ENCODE measurements around the gene PCSK1. TPM values are rescaled to one million over a fixed set of nuclear protein-coding genes. Genes with fewer than 3 reads are reported as not detected.

PCSK1 gene
- total and polyA plus RNA-seq, 2 experiments from 2014 or later = 0.86 to 1.2 TPM

GRCh38 chr5:96453394-96453793, 20.3 kb upstream of the PCSK1 start:
- no peaks in the 10 kb centered on the region for H3K9me3 ChIP-seq (ENCODE audit: low read depth)
- H3K27me3 ChIP-seq (replicated peaks; ENCODE audit: insufficient read depth) = no peaks in the 10 kb centered on the region
- no peak for DNase-seq
- H3K9me2 ChIP-seq (ENCODE audit: insufficient read depth) = no peaks in the 10 kb centered on the region; the same call in 1 of the 2 replicates
- H3K4me3 ChIP-seq = no peak overlapping the region
- H4K20me1 ChIP-seq (ENCODE audit: insufficient read depth) = no peaks in the 10 kb centered on the region
- 66 to 68% methylated on average over 3 of the region's 3 CpGs for whole genome bisulfite sequencing, 2 experiments (ENCODE audit: low coverage in 1 of 2, low lambda C conversion rate in 2 of 2, missing lambda C conversion rate in 2 of 2)
- H3F3A ChIP-seq (ENCODE audit: insufficient read depth) = no peaks in the 10 kb centered on the region
- no peak overlapping the region for H2AFZ ChIP-seq
- H3K9ac ChIP-seq = no peak overlapping the region
- H3K79me2 ChIP-seq (ENCODE audit: insufficient read depth) = no peaks in the 10 kb centered on the region
- H3K27ac ChIP-seq = no peak overlapping the region
- H3K4me1 ChIP-seq (ENCODE audit: insufficient read depth) = no peaks in the 10 kb centered on the region
- in situ Hi-C loops (cut with MboI) = no loop called here
- no peak overlapping the region for H3K4me2 ChIP-seq (ENCODE audit: unreplicated experiment)
- no peak for TF ChIP-seq EZH2 (IDR thresholded peaks at IDR 0.05; ENCODE audit: insufficient read depth, poor library complexity, severe bottlenecking)
- TF ChIP-seq EZH2phosphoT487 (IDR thresholded peaks at IDR 0.05; ENCODE audit: insufficient read depth, low read depth) = no peak
- no peaks in the 10 kb centered on the region for H3K36me3 ChIP-seq (ENCODE audit: low read depth)

GRCh38 chr5:96447949-96448348, 14.9 kb upstream of the PCSK1 start:
- H3K27me3 ChIP-seq (replicated peaks; ENCODE audit: insufficient read depth) = no peaks in the 10 kb centered on the region
- H3K9me2 ChIP-seq (ENCODE audit: insufficient read depth) = no peaks in the 10 kb centered on the region
- H3K4me2 ChIP-seq (ENCODE audit: unreplicated experiment) = no peak overlapping the region
- no peaks in the 10 kb centered on the region for H3K36me3 ChIP-seq (ENCODE audit: low read depth)
- TF ChIP-seq EZH2phosphoT487 (IDR thresholded peaks at IDR 0.05; ENCODE audit: insufficient read depth, low read depth) (no peak), EZH2 (IDR thresholded peaks at IDR 0.05; ENCODE audit: insufficient read depth, poor library complexity, severe bottlenecking) (no peak)
- H3K9ac ChIP-seq = no peak overlapping the region
- no peak overlapping the region for H3K4me3 ChIP-seq
- in situ Hi-C loops (cut with MboI) = no loop called here
- H3K27ac ChIP-seq = no peak overlapping the region
- H3K79me2 ChIP-seq (ENCODE audit: insufficient read depth) = no peaks in the 10 kb centered on the region
- no peaks in the 10 kb centered on the region for H3K9me3 ChIP-seq (ENCODE audit: low read depth)
- no peak overlapping the region for H2AFZ ChIP-seq
- 15 to 18% methylated on average over 1 of the region's 1 CpG for WGBS, 2 experiments (ENCODE audit: low coverage in 1 of 2, low lambda C conversion rate in 2 of 2, missing lambda C conversion rate in 2 of 2)
- no peaks in the 10 kb centered on the region for H3F3A ChIP-seq (ENCODE audit: insufficient read depth)
- H3K4me1 ChIP-seq (ENCODE audit: insufficient read depth) = no peaks in the 10 kb centered on the region
- H4K20me1 ChIP-seq (ENCODE audit: insufficient read depth) = no peaks in the 10 kb centered on the region
- DNase-seq = no peak

GRCh38 chr5:96440185-96440538, 7.1 kb upstream of the PCSK1 start:
- no peak for TF ChIP-seq EZH2 (IDR thresholded peaks at IDR 0.05; ENCODE audit: insufficient read depth, poor library complexity, severe bottlenecking)
- TF ChIP-seq EZH2phosphoT487 (IDR thresholded peaks at IDR 0.05; ENCODE audit: insufficient read depth, low read depth) = no peak
- Histone ChIP-seq H3K4me1 (ENCODE audit: insufficient read depth) (no peaks in the 10 kb centered on the region), H3K4me3 (no peak overlapping the region), H3K27ac (no peak overlapping the region), H3K9ac (no peak overlapping the region), H3K79me2 (ENCODE audit: insufficient read depth) (no peaks in the 10 kb centered on the region), H3F3A (ENCODE audit: insufficient read depth) (no peaks in the 10 kb centered on the region), H2AFZ (no peak overlapping the region), H3K9me2 (ENCODE audit: insufficient read depth) (no peaks in the 10 kb centered on the region), H3K27me3 (replicated peaks; ENCODE audit: insufficient read depth) (no peaks in the 10 kb centered on the region), H3K4me2 (ENCODE audit: unreplicated experiment) (no peak overlapping the region), H3K36me3 (ENCODE audit: low read depth) (no peaks in the 10 kb centered on the region), H3K9me3 (ENCODE audit: low read depth) (no peaks in the 10 kb centered on the region), H4K20me1 (ENCODE audit: insufficient read depth) (no peaks in the 10 kb centered on the region)
- no peak for DNase-seq
- 57 to 69% methylated on average over 2 of the region's 2 CpGs for WGBS, 2 experiments (ENCODE audit: low coverage in 1 of 2, low lambda C conversion rate in 2 of 2, missing lambda C conversion rate in 2 of 2)
- in situ Hi-C loops (cut with MboI) = no loop called here

GRCh38 chr5:96439477-96440184, 6.6 kb upstream of the PCSK1 start:
- Histone ChIP-seq H3K9ac (no peak overlapping the region), H4K20me1 (ENCODE audit: insufficient read depth) (no peaks in the 10 kb centered on the region), H3F3A (ENCODE audit: insufficient read depth) (no peaks in the 10 kb centered on the region), H3K9me2 (ENCODE audit: insufficient read depth) (no peaks in the 10 kb centered on the region), H3K4me1 (ENCODE audit: insufficient read depth) (no peaks in the 10 kb centered on the region), H3K27me3 (replicated peaks; ENCODE audit: insufficient read depth) (no peaks in the 10 kb centered on the region), H3K4me2 (ENCODE audit: unreplicated experiment) (no peak overlapping the region), H3K27ac (no peak overlapping the region), H3K79me2 (ENCODE audit: insufficient read depth) (no peaks in the 10 kb centered on the region), H3K4me3 (no peak overlapping the region), H3K36me3 (ENCODE audit: low read depth) (no peaks in the 10 kb centered on the region), H2AFZ (no peak overlapping the region), H3K9me3 (ENCODE audit: low read depth) (no peaks in the 10 kb centered on the region)
- 49 to 51% methylated on average over 3 of the region's 3 CpGs for WGBS, 2 experiments (ENCODE audit: low coverage in 1 of 2, low lambda C conversion rate in 2 of 2, missing lambda C conversion rate in 2 of 2)
- peak; percentile 15 for DNase-seq
- in situ Hi-C loops (cut with MboI) = no loop called here
- no peak for TF ChIP-seq EZH2 (IDR thresholded peaks at IDR 0.05; ENCODE audit: insufficient read depth, poor library complexity, severe bottlenecking)
- no peak for TF ChIP-seq EZH2phosphoT487 (IDR thresholded peaks at IDR 0.05; ENCODE audit: insufficient read depth, low read depth)

Data from GM23248 (cell line).